ENCODE results near the gene ZC3H7A. TPM values are rescaled to one million over a fixed set of nuclear protein-coding genes. Genes with fewer than 3 reads are reported as not detected.

ZC3H7A gene, protein sequence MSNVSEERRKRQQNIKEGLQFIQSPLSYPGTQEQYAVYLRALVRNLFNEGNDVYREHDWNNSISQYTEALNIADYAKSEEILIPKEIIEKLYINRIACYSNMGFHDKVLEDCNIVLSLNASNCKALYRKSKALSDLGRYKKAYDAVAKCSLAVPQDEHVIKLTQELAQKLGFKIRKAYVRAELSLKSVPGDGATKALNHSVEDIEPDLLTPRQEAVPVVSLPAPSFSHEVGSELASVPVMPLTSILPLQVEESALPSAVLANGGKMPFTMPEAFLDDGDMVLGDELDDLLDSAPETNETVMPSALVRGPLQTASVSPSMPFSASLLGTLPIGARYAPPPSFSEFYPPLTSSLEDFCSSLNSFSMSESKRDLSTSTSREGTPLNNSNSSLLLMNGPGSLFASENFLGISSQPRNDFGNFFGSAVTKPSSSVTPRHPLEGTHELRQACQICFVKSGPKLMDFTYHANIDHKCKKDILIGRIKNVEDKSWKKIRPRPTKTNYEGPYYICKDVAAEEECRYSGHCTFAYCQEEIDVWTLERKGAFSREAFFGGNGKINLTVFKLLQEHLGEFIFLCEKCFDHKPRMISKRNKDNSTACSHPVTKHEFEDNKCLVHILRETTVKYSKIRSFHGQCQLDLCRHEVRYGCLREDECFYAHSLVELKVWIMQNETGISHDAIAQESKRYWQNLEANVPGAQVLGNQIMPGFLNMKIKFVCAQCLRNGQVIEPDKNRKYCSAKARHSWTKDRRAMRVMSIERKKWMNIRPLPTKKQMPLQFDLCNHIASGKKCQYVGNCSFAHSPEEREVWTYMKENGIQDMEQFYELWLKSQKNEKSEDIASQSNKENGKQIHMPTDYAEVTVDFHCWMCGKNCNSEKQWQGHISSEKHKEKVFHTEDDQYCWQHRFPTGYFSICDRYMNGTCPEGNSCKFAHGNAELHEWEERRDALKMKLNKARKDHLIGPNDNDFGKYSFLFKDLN
- 66.5 and 74.6 TPM in 2 replicates for total RNA-seq
- long read RNA-seq, transcript ZC3H7A-201 (23 exons, 3,825 nt) = major isoform, 7 of 54 reads
- long read RNA-seq, partial matches to known transcripts = 35 of 54 reads
- long read RNA-seq, other reads (novel, unspliced or antisense) = 11 of 54 reads

DNA sequence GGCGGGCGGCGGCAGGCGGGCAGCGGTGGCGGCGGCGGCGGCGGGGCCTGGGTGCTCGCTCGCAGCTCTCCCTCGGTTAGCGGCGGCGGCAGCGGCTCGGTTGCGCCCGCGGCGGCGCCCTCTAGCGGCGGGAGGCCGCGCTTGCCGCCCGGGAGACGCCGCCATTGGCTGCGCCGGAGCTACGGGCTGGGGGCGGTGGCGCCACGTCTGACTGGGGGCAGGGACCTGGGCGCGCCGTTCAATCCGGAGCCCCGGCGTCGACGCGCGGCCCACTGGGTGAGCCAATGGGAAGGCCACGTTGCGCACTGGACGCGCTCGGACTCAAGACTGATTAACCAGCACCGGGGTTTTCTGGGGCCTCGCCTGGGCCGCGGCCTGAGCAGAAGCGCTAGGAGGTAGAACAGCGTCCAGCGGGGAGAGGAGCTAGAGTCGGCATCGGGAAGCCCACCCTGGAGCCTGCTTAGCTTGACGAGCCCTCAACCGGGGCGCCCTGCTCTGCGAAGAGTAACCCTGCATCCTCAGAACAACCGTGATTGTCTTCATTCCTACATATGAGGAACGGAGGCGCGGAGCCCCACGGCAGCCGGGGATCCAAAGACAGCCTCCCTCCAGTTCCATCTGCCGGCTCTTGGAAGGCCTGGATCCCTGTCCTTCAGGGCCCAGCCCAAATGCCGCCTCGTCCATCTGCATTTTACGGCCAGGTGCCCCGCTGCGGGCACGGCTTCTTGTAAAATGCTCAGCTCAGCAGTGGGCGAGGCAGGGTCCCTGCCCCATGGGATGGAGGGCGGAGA lies at the start of gene ZC3H7A:
Gene ZC3H7A, minus strand, starts transcription at position 93 of the 791 bp plus-strand sequence. CDS start 14,904 bp downstream, outside the sequence.
- Mint-ChIP-seq H3K27me3 (ENCODE audit: low read depth) (no peaks in the 10 kb centered on the region), H3K36me3 (ENCODE audit: low read depth) (peaks cover 4% of the 10 kb centered on the region), H3K9me3 (no peaks in the 10 kb centered on the region), H3K4me3 (peak within 1 kb of the TSS; percentile 97), H3K4me1 (peaks cover 64% of the 10 kb centered on the region), H3K27ac (ENCODE audit: unreplicated experiment) (peak within 1 kb of the TSS; percentile 96)
- peak; percentile 87 for DNase-seq (ENCODE audit: low read depth, low spot score)
- TF ChIP-seq, protein P1, sequence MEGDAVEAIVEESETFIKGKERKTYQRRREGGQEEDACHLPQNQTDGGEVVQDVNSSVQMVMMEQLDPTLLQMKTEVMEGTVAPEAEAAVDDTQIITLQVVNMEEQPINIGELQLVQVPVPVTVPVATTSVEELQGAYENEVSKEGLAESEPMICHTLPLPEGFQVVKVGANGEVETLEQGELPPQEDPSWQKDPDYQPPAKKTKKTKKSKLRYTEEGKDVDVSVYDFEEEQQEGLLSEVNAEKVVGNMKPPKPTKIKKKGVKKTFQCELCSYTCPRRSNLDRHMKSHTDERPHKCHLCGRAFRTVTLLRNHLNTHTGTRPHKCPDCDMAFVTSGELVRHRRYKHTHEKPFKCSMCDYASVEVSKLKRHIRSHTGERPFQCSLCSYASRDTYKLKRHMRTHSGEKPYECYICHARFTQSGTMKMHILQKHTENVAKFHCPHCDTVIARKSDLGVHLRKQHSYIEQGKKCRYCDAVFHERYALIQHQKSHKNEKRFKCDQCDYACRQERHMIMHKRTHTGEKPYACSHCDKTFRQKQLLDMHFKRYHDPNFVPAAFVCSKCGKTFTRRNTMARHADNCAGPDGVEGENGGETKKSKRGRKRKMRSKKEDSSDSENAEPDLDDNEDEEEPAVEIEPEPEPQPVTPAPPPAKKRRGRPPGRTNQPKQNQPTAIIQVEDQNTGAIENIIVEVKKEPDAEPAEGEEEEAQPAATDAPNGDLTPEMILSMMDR (conservative IDR thresholded peaks at IDR 0.05) = peak; percentile 83

DNA sequence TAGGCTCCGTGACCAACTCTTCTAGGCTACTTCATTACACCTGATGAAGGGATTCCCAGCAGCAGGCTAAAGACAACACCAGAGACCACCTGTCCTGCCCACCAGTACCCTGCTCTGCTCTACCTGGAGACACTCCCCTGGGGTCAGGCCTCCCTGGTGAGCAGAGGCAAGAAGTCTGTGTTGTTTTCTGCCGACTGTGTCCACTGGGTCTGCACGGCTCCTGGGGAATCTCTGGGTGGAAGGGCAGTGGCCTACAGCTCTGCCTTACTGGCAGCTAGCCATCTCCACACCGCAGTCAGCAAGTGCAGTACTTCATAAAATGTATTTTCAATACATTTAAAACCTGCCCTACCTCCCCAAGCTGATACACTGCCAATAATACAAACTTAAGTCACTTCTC lies 47.4 kb upstream of the ZC3H7A start:
- Mint-ChIP-seq H3K27ac (ENCODE audit: unreplicated experiment) (no peak overlapping the region), H3K36me3 (ENCODE audit: low read depth) (peaks cover 24% of the 10 kb centered on the region), H3K27me3 (ENCODE audit: low read depth) (no peaks in the 10 kb centered on the region), H3K9me3 (no peaks in the 10 kb centered on the region), H3K4me3 (no peak overlapping the region), H3K4me1 (peaks cover 3% of the 10 kb centered on the region)
- TF ChIP-seq, protein P1 (conservative IDR thresholded peaks at IDR 0.05) = no peak
- no peak for DNase-seq (ENCODE audit: low read depth, low spot score)

DNA sequence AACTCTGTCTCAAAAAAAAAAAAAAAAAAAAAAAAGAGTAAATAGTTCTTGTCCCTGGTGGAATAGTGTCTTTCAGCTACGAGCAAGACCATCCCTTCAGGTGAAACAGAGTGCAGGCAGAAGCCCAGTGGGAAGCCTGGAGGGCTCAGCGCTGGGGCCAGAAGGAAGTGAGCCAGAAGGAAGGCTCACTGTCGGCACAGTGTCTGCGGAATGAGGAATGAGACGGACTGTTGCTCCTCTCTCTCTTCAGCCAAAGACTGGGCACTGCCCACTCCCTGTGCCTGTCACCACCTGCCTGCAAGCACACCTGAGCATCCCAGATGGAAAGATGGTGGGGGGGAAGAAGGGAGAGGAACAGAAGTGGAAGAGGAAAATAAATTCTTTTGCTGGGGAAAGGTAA lies 46.8 kb upstream of the ZC3H7A start:
- Mint-ChIP-seq H3K36me3 (ENCODE audit: low read depth) (peaks cover 24% of the 10 kb centered on the region), H3K9me3 (no peaks in the 10 kb centered on the region), H3K27me3 (ENCODE audit: low read depth) (no peaks in the 10 kb centered on the region), H3K27ac (ENCODE audit: unreplicated experiment) (no peak overlapping the region), H3K4me3 (peak overlapping the region; percentile 56), H3K4me1 (no peaks in the 10 kb centered on the region)
- no peak for DNase-seq (ENCODE audit: low read depth, low spot score)
- TF ChIP-seq, protein P1 (conservative IDR thresholded peaks at IDR 0.05) = no peak

DNA sequence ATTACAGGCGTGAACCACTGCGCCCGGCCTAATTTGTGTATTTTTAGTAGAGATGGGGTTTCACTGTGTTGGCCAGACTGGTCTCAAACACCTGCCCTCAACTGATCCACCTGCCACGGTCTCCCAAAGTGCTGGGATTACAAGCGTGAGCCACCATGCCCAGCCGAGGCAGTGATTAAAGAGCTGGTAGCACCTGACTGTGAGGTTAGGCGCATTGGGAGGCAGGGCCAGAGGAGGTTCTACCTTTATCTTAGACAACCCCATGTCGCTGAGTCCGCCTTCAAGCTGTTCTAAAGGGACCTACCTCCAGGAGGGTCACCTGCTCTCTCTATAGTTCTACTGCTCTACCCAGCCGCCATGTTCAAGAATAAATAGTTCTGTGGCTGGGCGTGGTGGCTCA lies 46.1 kb upstream of the ZC3H7A start:
- no peak overlapping the region for H3K27ac Mint-ChIP-seq (ENCODE audit: unreplicated experiment)
- no peak for DNase-seq (ENCODE audit: low read depth, low spot score)
- H3K4me3 Mint-ChIP-seq = no peak overlapping the region
- no peaks in the 10 kb centered on the region for H3K4me1 Mint-ChIP-seq
- H3K36me3 Mint-ChIP-seq (ENCODE audit: low read depth) = peaks cover 24% of the 10 kb centered on the region
- TF ChIP-seq, protein P1 (conservative IDR thresholded peaks at IDR 0.05) = no peak
- H3K9me3 Mint-ChIP-seq = no peaks in the 10 kb centered on the region
- H3K27me3 Mint-ChIP-seq (ENCODE audit: low read depth) = no peaks in the 10 kb centered on the region

DNA sequence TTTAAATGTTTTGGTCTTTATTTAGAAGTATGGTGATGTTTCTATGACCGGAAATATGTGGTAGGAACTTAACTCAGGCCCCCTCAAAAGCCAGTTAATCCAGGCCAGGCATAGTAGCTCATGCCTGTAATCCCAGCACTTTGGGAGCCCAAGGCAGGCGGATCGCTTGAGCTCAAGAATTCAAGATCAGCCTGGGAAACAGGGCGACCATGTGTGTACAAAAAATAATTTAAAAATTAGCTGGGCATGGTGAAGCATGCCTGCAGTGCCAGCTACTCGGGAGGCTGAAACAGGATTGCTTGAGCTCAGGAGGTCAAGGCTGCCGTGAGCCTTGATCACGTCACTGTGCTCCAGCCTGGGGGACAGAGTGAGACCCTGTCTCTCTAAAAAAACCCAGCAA lies 44.0 kb upstream of the ZC3H7A start:
- no peaks in the 10 kb centered on the region for H3K27me3 Mint-ChIP-seq (ENCODE audit: low read depth)
- H3K4me3 Mint-ChIP-seq = no peak overlapping the region
- H3K27ac Mint-ChIP-seq (ENCODE audit: unreplicated experiment) = no peak overlapping the region
- TF ChIP-seq, protein P1 (conservative IDR thresholded peaks at IDR 0.05) = no peak
- peaks cover 3% of the 10 kb centered on the region for H3K4me1 Mint-ChIP-seq
- no peaks in the 10 kb centered on the region for H3K9me3 Mint-ChIP-seq
- DNase-seq (ENCODE audit: low read depth, low spot score) = no peak
- H3K36me3 Mint-ChIP-seq (ENCODE audit: low read depth) = peaks cover 20% of the 10 kb centered on the region

Measured in neural crest cell (in vitro differentiated cells).